Kidney (tissue), 14 donors: ENCODE measurements around the gene CALML6. TPM values are rescaled to one million over a fixed set of nuclear protein-coding genes. Genes with fewer than 3 reads are reported as not detected.

Experiments
- DNase-seq, 5 donors: peaks; one replicate each; pipeline ENCODE4 v3.0.0-alpha.2; 2013 to 2020
- FAIRE-seq: peaks from 2 replicates; lab custom pipeline; 2012; peaks lifted over from hg19 to GRCh38; lab: Jason Lieb, UNC
- H3K27ac ChIP-seq, 2 donors: one replicate each; pipeline ENCODE4 v1.7.0; 2013; ENCODE audit warnings: low read depth in 2 of 2, low read length in 2 of 2, inconsistent platforms in 1 of 2
- H3K27me3 ChIP-seq: one replicate; pipeline ENCODE4 v1.7.1; 2013; ENCODE audit warnings: low read length, inconsistent platforms; ENCODE audit not compliant: control insufficient read depth, insufficient read depth
- H3K36me3 ChIP-seq, 3 donors: one replicate each; pipeline versions ENCODE4 v1.7.0 to v1.7.1; 2013; ENCODE audit warnings: low read length in 3 of 3, control low read depth in 1 of 3, inconsistent platforms in 1 of 3; ENCODE audit not compliant: insufficient read depth in 3 of 3, control insufficient read depth in 2 of 3
- H3K4me1 ChIP-seq, 3 donors: one replicate each; pipeline versions ENCODE4 v1.7.0 to v1.7.1; 2013; ENCODE audit warnings: low read length in 3 of 3, inconsistent platforms in 1 of 3, low read depth in 1 of 3; ENCODE audit not compliant: control insufficient read depth in 2 of 3, insufficient read depth in 2 of 3
- H3K4me3 ChIP-seq, 3 donors: one replicate each; pipeline versions ENCODE4 v1.7.0 to v1.8.1; 2013; ENCODE audit warnings: low read length in 3 of 3, control low read depth in 1 of 3, inconsistent platforms in 1 of 3
- H3K9ac ChIP-seq, 3 donors: one replicate each; pipeline versions ENCODE4 v1.7.0 to v1.7.1; 2013; ENCODE audit warnings: low read length in 3 of 3, control low read depth in 1 of 3, inconsistent platforms in 1 of 3
- H3K9me3 ChIP-seq, 3 donors: one replicate each; pipeline versions ENCODE4 v1.7.0 to v1.7.1; 2013; ENCODE audit warnings: low read length in 3 of 3, control low read depth in 1 of 3, inconsistent platforms in 1 of 3; ENCODE audit not compliant: control insufficient read depth in 2 of 3, insufficient read depth in 1 of 3
- intact Hi-C: fragments of 100-400 bp; cut with DNase I; formaldehyde crosslinking; loops from one replicate; pipeline ENCODE4 v1.11.1; 2022
- polyA plus RNA-seq: library from polyadenylated mRNA; stranded (reverse); fragments of 350-450 nt; fragmentation: Illumina TruSeq; extraction: RNeasy Lipid Tissue Mini Kit (QIAGEN cat#74804); gene quantifications from one replicate; pipeline ENCODE4 v1.2.3, GENCODE V29; 2014; ENCODE audit warnings: low read depth, low replicate concordance; ENCODE audit not compliant: insufficient read depth
- total RNA-seq: library from RNA; stranded (reverse); fragmentation: NEBNext Ultra II Directional; extraction: Animal tissue kit (Norgen Biotek cat#: 25700); gene quantifications from one replicate; pipeline ENCODE4 v1.2.1, GENCODE V29; 2021
- TF ChIP-seq, protein P1 (sequence below): IDR thresholded peaks from 3 replicates; pipeline ENCODE4 v1.5.1; 2012; ENCODE audit warnings: mild to moderate bottlenecking, moderate library complexity, borderline replicate concordance; ENCODE audit not compliant: insufficient read depth; ENCODE audit errors: extremely low read depth
- donor health status: control.
- donor health status: control.
- donor health status: control.
- donor health status: control.
- donor health status: control.
- donor health status: DM: yes; HTN: yes; CAD: no.
- donor health status: Normal renal cell carcinoma (clear cell type).

Gene CALML6
- total and polyA plus RNA-seq, 2 donors from 2014 or later, result 0.13 to 1.2 TPM

DNA sequence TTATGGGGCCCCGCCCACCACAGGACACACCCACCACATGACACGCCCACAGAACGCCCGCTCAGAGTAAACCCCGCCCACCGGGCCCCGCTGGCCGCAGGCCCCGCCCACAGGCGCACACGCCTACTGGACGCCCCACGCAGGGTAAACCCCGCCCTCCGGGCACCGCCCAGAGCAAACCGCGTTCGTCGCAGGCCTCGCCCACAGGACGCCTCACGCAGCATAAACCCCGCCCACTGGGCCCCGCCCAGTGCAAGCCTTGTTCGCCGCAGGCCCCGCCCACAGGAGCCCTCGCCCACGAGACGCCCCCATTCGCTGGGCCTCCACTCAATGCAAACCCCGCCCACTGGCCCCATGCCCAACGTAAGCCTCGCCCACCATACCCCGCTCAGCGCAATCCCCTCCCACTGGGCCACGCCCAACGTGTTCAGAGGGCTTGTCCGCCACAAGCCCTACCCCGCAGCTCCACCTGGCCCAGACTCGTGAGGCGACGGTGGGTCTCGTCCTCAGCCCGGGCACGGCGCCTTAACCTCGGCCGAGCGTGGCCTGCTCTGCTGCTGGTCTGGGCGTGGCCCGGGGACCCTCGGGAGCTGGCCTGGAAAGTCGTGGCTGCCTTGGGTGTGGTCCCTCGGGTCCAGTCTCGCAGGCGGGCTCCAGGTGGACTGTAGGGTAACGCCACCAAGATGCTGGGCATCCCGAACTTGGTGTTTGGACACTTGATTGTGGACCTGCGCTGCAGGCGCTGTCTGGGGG, 4.4 kb downstream of the CALML6 start:
- Histone ChIP-seq H3K9ac (no peak overlapping the region), H3K4me1 (peaks cover 0 to 7% (median 7%) of the 10 kb centered on the region in 3 donors), H3K36me3 (no peaks in the 10 kb centered on the region), H3K27me3 (no peaks in the 10 kb centered on the region), H3K4me3 (peak overlapping the region in 2 of 3 donors; percentile 11 to 44), H3K27ac (peak overlapping the region in 1 of 2 donors; percentile 37), H3K9me3 (no peaks in the 10 kb centered on the region)
- FAIRE-seq (peak; percentile 90), DNase-seq (peak; percentile 99 to 100 (median 99))
- TF ChIP-seq, protein P1, sequence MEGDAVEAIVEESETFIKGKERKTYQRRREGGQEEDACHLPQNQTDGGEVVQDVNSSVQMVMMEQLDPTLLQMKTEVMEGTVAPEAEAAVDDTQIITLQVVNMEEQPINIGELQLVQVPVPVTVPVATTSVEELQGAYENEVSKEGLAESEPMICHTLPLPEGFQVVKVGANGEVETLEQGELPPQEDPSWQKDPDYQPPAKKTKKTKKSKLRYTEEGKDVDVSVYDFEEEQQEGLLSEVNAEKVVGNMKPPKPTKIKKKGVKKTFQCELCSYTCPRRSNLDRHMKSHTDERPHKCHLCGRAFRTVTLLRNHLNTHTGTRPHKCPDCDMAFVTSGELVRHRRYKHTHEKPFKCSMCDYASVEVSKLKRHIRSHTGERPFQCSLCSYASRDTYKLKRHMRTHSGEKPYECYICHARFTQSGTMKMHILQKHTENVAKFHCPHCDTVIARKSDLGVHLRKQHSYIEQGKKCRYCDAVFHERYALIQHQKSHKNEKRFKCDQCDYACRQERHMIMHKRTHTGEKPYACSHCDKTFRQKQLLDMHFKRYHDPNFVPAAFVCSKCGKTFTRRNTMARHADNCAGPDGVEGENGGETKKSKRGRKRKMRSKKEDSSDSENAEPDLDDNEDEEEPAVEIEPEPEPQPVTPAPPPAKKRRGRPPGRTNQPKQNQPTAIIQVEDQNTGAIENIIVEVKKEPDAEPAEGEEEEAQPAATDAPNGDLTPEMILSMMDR, result no peak
- intact Hi-C loops, result no loop called here

DNA sequence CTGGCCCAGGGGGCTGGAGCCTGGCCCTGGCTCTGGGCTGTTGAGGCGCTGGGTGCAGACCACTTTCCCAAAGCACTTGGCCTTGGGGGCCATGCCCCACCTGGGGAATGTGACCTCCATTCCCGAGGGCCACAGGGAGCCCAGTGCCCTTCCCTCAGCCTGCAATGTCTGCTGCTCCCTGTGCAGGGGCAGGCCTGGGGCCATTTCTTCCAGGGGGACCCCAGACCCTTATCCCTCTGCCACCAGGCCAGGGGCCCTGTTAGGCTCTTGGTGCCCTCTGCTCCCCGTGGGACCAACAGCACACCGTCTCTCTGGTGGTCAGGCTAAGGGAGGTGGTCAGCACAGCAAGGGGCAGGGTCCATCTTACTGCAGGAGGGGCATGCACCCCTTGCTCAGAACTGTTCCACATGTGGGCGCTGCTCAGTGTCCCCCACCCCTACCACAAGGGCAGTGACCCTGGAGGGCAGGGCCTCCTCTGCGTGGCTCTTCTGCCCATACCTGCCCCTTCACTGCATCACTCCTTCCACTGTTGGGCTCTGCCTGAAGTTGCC, 5.1 kb downstream of the CALML6 start:
- peaks cover 0 to 7% (median 7%) of the 10 kb centered on the region in 3 donors for H3K4me1 ChIP-seq
- FAIRE-seq (no peak), DNase-seq (no peak)
- TF ChIP-seq, protein P1, result no peak
- intact Hi-C loops, result no loop called here
- peak overlapping the region in 1 of 2 donors; percentile 37 for H3K27ac ChIP-seq
- no peaks in the 10 kb centered on the region for H3K36me3 ChIP-seq
- H3K9ac ChIP-seq, result no peak overlapping the region
- no peaks in the 10 kb centered on the region for H3K9me3 ChIP-seq
- no peak overlapping the region for H3K4me3 ChIP-seq
- H3K27me3 ChIP-seq, result no peaks in the 10 kb centered on the region

DNA sequence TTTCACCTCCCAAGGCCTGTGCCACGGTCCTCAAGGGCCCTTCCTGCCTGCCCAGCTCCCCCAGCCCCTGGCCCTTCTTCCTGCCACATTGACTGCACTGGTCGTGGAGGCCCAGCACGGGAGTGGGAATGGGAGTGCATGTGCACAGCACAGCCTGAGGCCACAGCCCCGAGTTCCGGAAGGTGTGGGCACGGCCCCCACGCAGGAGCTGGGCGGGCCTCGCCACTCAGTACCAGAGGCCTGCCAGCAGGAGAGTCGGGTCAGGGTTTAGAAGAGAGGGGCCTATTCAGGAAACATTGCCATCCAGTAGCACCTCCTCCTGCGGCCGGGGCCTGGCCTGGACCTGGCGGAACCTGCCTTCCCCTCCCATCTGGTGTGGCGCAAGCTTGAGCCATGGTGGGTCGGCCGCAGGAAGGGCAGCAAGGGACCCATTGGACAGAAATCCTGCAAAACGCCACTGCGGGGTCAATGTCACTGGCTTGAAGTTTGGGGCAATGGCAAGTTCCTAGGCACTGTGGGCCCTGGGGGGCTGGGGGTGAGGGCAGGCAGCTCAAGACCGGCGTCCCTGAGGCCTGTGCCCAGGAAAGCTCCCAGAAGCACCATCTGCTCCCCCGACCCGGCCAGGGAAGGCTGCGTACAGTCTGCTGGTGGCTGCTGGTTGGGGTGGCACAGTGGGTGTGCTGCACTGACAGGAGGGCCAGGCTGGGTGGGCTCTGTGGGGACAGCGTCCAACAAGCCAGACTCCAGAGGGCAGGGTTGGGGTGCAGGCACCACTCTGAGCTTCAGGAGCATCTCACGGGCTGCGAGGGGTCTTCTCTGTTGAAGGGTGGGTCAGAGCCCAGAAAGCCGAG, 5.8 kb downstream of the CALML6 start:
- Histone ChIP-seq H3K36me3 (no peaks in the 10 kb centered on the region), H3K27ac (no peak overlapping the region), H3K4me3 (no peak overlapping the region), H3K27me3 (no peaks in the 10 kb centered on the region), H3K4me1 (peaks cover 0 to 7% (median 7%) of the 10 kb centered on the region in 3 donors), H3K9ac (no peak overlapping the region), H3K9me3 (no peaks in the 10 kb centered on the region)
- DNase-seq (peak in 2 of 5 donors; percentile 70 to 84), FAIRE-seq (no peak)
- intact Hi-C loops, result no loop called here
- TF ChIP-seq, protein P1, result no peak
